Fibroblast of lung (primary cell): ENCODE measurements around the gene BNIP5.

Source experiments
- CTCF ChIP-seq, 2 donors: IDR thresholded peaks in 1 of 2; conservative IDR thresholded peaks in 1 of 2; 1 replicate in 1 of 2; 2 replicates in 1 of 2; pipeline ENCODE4 v1.5.1; 2011 to 2012; ENCODE audit warnings: low read length in 2 of 2, control low read depth in 1 of 2, inconsistent platforms in 1 of 2, low read depth in 1 of 2, mild to moderate bottlenecking in 1 of 2
- EZH2 ChIP-seq: IDR thresholded peaks from 2 replicates; pipeline ENCODE4 v1.5.1; 2012; ENCODE audit warnings: low read length, control low read depth, mild to moderate bottlenecking; ENCODE audit errors: missing control alignments

DNA sequence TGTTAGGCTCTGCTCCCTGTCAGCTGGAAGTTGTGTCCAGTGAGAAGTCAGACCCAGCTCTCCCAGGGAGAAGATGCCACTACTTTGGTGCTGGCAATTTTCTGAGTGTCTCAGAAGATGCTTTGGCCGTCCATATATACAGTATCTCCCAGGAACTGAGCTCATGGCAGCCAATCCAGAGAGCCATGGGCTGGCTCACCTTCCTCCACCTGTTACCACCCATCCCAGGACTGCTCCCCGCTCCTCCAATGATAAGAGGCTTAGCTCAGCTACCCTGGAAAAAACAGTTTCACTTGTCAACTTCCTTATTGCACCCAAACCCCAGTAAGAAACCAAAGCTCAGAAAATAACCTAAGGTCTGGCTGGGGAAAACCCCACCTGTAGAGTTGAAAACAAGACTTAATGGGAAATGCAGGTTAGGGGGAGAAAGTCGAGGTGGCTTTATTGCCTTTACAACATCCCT lies at the start of gene BNIP5:
- no peak for TF ChIP-seq CTCF (conservative IDR thresholded peaks at IDR 0.05 in 1 of 2, IDR thresholded peaks at IDR 0.05 in 1 of 2; ENCODE audit: low read depth in 1 of 2, low read length in 2 of 2)
- no peak for TF ChIP-seq EZH2
